Thyroid gland (tissue), 4 donors: Measurements from ENCODE around the gene ASIC5. TPM values are rescaled to one million over a fixed set of nuclear protein-coding genes. Genes with fewer than 3 reads are reported as not detected.

Source experiments
- DNase-seq, 2 donors: peaks; one replicate each; pipeline ENCODE4 v3.0.0-alpha.2; 2019
- H3K27ac ChIP-seq, 3 donors: fragments of 200-600 bp; sonication (generic); 1 replicate in 2 of 3; 2 replicates in 1 of 3; pipeline ENCODE4 v1.5.1; 2016 to 2019; ENCODE audit warnings: mild to moderate bottlenecking in 1 of 3, moderate library complexity in 1 of 3
- H3K27me3 ChIP-seq: fragments of 200-600 bp; sonication (generic); one replicate; pipeline ENCODE4 v1.5.1; 2019
- H3K36me3 ChIP-seq, 2 donors: fragments of 200-600 bp; sonication (generic); one replicate each; pipeline ENCODE4 v1.5.1; 2016 to 2019
- H3K4me1 ChIP-seq, 2 donors: fragments of 200-600 bp; sonication (generic); one replicate each; pipeline ENCODE4 v1.5.1; 2017 to 2019
- H3K4me3 ChIP-seq, 3 donors: fragments of 200-600 bp; sonication (generic); replicated peaks in 1 of 3; 1 replicate in 2 of 3; 2 replicates in 1 of 3; pipeline ENCODE4 v1.5.1; 2016; ENCODE audit warnings: mild to moderate bottlenecking in 1 of 3
- H3K9me3 ChIP-seq: fragments of 200-600 bp; sonication (generic); one replicate; pipeline ENCODE4 v1.5.1; 2017
- POLR2A ChIP-seq, 2 donors: fragments of 450-650 bp; IDR thresholded peaks; one replicate each; pipeline ENCODE4 v1.6.1; 2017; ENCODE audit warnings: antibody characterized with exemption in 2 of 2, mild to moderate bottlenecking in 2 of 2, moderate library complexity in 1 of 2
- WGBS, 2 donors: methylation state at CpG; one replicate each; pipeline ENCODE4 v1.1.5; 2017; 5-methylcytosine and 5-hydroxymethylcytosine counted together
- intact Hi-C: fragments of 100-400 bp; cut with DNase I; formaldehyde crosslinking; loops from one replicate; pipeline ENCODE4 v1.15.1; 2023
- total RNA-seq, 4 donors: library from RNA; depleted of rRNA; stranded (reverse); fragments of >200 nt; gene quantifications; one replicate each; pipeline ENCODE4 v1.2.3, GENCODE V29; 2016
- TF ChIP-seq, protein P1 (sequence below), 6 experiments: fragments of 200-600 bp in 3 of 6; fragments of 450-650 bp in 3 of 6; sonication (generic) in 3 of 6; IDR thresholded peaks; one replicate each; pipeline ENCODE4 v1.5.1; 2016 to 2019; ENCODE audit warnings: antibody characterized with exemption in 6 of 6, mild to moderate bottlenecking in 2 of 6, inconsistent platforms in 1 of 6, moderate library complexity in 1 of 6

ASIC5 gene
- total RNA-seq, 4 donors from 2014 or later, result not detected

DNA sequence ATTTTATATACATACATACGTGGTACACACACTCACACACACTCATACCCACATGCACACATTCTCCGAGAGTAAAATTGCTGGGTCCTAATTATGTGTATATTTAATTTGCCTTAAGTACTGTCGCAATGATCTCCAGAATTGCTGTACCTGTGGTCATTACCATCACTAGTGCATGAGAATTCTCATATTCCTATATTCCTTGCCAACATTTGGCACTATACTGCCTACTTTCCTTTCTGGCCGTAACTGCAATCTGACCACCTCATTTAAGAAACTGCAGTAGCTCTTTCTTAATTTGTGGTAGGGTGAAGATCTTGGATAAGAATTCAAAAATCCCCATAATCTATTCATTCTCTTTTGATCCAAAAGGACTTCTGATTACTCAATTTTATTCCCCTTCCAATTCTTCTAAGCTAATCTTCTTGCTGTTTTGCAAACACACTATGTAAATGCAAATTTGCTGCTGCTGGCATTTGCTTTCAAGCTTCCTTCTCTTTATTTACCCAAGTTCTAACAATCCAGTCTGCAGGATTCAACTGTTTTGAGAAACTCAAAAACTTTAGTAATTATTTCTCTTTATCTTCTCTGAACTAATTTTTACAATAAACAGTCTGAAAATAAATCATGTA is 45.1 kb downstream of the ASIC5 start:
- Histone ChIP-seq H3K27me3 (no peaks in the 10 kb centered on the region), H3K27ac (no peak overlapping the region), H3K36me3 (no peaks in the 10 kb centered on the region), H3K4me1 (no peaks in the 10 kb centered on the region), H3K4me3 (no peak overlapping the region), H3K9me3 (no peaks in the 10 kb centered on the region)
- TF ChIP-seq, protein P1, sequence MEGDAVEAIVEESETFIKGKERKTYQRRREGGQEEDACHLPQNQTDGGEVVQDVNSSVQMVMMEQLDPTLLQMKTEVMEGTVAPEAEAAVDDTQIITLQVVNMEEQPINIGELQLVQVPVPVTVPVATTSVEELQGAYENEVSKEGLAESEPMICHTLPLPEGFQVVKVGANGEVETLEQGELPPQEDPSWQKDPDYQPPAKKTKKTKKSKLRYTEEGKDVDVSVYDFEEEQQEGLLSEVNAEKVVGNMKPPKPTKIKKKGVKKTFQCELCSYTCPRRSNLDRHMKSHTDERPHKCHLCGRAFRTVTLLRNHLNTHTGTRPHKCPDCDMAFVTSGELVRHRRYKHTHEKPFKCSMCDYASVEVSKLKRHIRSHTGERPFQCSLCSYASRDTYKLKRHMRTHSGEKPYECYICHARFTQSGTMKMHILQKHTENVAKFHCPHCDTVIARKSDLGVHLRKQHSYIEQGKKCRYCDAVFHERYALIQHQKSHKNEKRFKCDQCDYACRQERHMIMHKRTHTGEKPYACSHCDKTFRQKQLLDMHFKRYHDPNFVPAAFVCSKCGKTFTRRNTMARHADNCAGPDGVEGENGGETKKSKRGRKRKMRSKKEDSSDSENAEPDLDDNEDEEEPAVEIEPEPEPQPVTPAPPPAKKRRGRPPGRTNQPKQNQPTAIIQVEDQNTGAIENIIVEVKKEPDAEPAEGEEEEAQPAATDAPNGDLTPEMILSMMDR (IDR thresholded peaks at IDR 0.05), result no peak
- no peak for TF ChIP-seq POLR2A (IDR thresholded peaks at IDR 0.05)
- WGBS, 2 donors, result 85 to 91% methylated on average over 4 of the region's 4 CpGs
- intact Hi-C loops, result no loop called here
- no peak for DNase-seq

DNA sequence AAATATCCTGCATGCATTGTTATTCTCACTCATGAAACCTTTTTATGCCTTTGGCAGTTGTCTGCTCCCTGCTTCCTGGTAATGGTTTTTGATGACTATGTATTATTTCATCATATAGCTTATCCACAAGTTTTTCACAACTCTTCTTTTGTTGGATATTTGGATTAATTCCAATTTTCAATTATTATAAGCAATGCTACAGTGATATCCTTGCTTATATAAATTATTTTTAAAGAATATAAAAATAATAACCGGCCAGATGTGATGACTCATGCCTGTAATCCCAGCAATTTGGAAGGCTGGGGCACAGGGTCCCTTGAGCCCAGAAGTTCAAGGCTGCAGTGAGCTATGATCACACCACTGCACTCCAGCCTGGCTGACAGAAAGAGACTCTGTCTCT is 47.0 kb downstream of the ASIC5 start:
- intact Hi-C loops, result loop anchor here (10.0 kb wide), 1 partner anchor 136 kb away; the partner anchor contains the start of gene CTSO
- no peak overlapping the region for H3K4me3 ChIP-seq
- no peak for TF ChIP-seq POLR2A (IDR thresholded peaks at IDR 0.05)
- H3K9me3 ChIP-seq, result no peaks in the 10 kb centered on the region
- H3K27ac ChIP-seq, result no peak overlapping the region
- no peaks in the 10 kb centered on the region for H3K27me3 ChIP-seq
- WGBS, 2 donors, result 29 to 84% methylated on average over 1 of the region's 1 CpG
- no peaks in the 10 kb centered on the region for H3K4me1 ChIP-seq
- no peaks in the 10 kb centered on the region for H3K36me3 ChIP-seq
- no peak for DNase-seq

DNA sequence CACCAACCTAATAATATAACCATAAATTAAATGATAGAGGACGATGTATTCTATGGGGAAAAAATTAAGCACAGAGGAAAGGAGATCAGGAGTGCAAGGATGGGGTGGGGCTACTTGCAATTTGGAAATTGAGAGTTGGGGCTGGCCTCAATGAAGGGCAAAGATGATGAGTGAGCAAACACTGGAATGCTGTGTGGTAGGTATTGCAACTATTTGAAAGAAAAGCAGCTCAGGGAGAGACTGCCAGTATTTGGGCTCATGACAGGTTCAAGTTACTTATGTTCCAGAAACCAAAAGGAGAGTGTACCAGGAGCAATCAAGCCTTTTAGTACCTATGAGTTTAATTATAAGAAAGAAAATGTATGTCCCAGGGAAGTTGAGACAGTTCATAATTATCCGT is 47.4 kb downstream of the ASIC5 start:
- Histone ChIP-seq H3K36me3 (no peaks in the 10 kb centered on the region), H3K9me3 (no peaks in the 10 kb centered on the region), H3K27ac (no peak overlapping the region), H3K4me3 (no peak overlapping the region), H3K4me1 (no peaks in the 10 kb centered on the region), H3K27me3 (no peaks in the 10 kb centered on the region)
- TF ChIP-seq, protein P1 (IDR thresholded peaks at IDR 0.05), result no peak
- no peak for TF ChIP-seq POLR2A (IDR thresholded peaks at IDR 0.05)
- no peak for DNase-seq
- WGBS, 2 donors, result 88 to 90% methylated on average over 2 of the region's 2 CpGs
- intact Hi-C loops, result loop anchor here (10.0 kb wide), 1 partner anchor 136 kb away; the partner anchor contains the start of gene CTSO

DNA sequence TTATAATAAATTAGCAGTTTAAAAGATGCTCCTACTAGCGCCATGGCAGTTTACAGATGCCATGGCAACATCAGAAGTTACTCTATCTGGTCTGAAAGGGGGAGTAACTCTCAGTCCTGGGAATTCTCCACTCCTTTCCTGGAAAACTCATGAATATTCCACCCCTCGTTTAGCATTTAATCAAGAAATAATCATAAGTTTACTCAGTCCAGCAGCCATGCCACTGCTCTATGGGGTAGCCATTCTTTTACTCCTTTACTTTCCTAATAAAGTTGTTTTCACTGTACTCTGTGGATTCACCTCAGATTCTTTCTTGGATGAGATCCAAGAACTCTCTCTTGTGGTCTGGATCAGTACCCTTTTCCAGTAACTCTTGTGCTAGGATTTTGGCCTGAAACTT is 55.0 kb downstream of the ASIC5 start:
- intact Hi-C loops, result loop anchor here (10.0 kb wide), 1 partner anchor 144 kb away; the partner anchor contains the start of gene CTSO
- TF ChIP-seq, protein P1 (IDR thresholded peaks at IDR 0.05), result no peak
- TF ChIP-seq POLR2A (IDR thresholded peaks at IDR 0.05), result no peak

DNA sequence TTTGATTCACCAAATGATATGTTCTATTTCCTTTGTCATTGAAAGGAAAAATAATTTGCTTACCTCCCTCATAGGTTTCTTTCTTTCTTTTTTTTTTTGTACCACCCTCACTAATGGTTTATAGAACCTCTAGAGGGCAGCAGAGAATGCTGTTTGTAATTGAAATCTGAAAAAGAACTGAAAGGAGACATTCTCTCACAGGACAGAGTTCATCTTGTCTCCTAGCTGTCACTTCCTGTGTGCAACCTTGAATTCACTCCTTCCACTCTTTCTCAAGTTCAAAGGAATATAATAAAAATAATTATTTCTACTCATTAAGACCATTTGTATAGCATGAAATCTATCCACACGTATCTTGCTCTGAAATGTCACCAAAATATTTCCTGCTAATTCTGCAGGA is 56.2 kb downstream of the ASIC5 start:
- no peaks in the 10 kb centered on the region for H3K36me3 ChIP-seq
- no peak overlapping the region for H3K27ac ChIP-seq
- DNase-seq, result no peak
- no peak for TF ChIP-seq POLR2A (IDR thresholded peaks at IDR 0.05)
- TF ChIP-seq, protein P1 (IDR thresholded peaks at IDR 0.05), result peak in 5 of 6 experiments; percentile 40 to 78 (median 58)
- WGBS, 2 donors, result 77 to 91% methylated on average over 1 of the region's 1 CpG
- no peak overlapping the region for H3K4me3 ChIP-seq
- intact Hi-C loops, result loop anchor here (10.0 kb wide), 1 partner anchor 145 kb away; the partner anchor contains the start of gene CTSO
- peaks cover 0 to 7% of the 10 kb centered on the region in 2 donors for H3K4me1 ChIP-seq
- no peaks in the 10 kb centered on the region for H3K27me3 ChIP-seq
- no peaks in the 10 kb centered on the region for H3K9me3 ChIP-seq

More for the DNA sequence above, 55.0 kb downstream of the ASIC5 start:
- Histone ChIP-seq H3K27ac (no peak overlapping the region), H3K4me1 (no peaks in the 10 kb centered on the region), H3K4me3 (no peak overlapping the region), H3K36me3 (no peaks in the 10 kb centered on the region), H3K9me3 (no peaks in the 10 kb centered on the region), H3K27me3 (no peaks in the 10 kb centered on the region)
- WGBS, 2 donors, result 59 to 85% methylated on average over 2 of the region's 2 CpGs
- DNase-seq, result no peak
